ENCODE results near the gene ZNF618.
"Not testable (repeated sequence)": the region's sequence is repeated elsewhere in the genome, so short reads cannot be mapped to it uniquely, and the experiment has no call there.

ZNF618 gene

DNA sequence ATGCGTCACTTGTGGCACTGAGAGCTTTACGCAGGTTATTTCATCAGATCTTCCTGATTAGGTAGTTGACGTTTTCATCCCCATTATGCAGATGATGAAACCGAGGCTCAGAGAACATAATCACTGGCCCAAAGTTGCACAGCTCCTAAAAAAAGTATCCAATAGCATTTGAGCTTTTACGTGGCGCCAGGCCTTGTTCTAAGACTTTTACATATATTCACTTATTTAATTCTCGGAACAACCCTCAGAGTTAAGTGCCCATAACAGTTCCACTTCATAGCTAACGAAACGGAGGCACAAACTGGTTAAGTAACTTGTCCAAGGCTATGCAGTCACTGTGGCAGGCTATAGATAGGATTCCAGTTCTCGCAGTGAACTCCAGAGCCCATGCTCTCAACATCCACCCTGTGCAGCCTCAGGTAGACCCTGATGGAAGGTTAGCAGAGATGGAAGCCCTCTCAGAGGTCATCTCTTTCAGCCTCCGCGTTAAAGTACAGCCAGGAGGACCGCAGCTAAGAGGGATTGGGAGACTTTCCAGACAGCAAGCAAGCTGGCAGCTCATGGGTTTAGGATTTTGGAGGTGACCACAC is 162.7 kb downstream of the ZNF618 start:
- DNase-seq (ENCODE audit: low read depth in 2 of 2), result no peak

- DNase-seq (ENCODE audit: low read depth in 2 of 2), result no peak
Observed at GRCh38 chr9:114039484-114039883, 163.4 kb downstream of the ZNF618 start.

DNA sequence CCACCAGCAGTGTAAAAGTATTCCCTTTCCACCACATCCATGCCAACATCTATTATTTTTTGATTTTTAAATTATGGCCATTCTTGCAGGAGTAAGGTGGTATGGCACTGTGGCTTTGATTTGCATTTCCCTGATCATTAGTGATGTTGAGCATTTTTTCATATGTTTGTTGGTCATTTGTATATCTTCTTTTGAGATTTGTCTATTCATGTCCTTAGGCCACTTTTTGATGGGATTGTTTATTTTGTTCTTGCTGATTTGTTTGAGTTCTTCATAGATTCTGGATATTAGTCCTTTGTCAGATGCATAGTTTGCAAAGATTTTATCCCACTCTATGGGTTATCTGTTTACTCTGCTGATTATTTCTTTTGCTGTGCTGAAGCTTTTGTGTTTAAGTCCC is 167.6 kb downstream of the ZNF618 start:
- not testable (repeated sequence) for DNase-seq (ENCODE audit: low read depth in 2 of 2)

DNA sequence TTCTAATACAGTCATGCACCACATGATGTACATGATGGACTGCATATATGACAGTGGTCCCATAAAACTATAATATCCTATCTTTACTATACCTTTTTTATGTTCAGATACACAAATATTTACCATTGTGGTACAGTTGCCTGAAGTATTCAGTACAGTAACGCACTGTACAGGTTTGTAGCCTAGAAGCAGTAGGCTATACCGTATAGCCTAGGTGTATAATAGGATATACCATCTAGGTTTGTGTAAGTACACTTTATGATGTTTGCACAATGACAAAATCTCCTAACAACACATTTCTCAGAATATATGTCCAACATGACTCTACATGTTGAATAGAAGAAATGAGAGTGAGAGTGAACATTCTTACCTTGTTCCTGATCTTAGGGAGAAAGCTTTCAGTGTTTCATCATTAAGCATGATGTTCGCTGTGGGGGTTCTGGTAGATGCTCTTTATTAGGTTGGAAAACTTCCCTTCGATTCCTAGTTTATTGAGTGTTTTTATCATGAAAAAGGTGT is 170.2 kb downstream of the ZNF618 start:
- DNase-seq (ENCODE audit: low read depth in 2 of 2), result no peak

DNA sequence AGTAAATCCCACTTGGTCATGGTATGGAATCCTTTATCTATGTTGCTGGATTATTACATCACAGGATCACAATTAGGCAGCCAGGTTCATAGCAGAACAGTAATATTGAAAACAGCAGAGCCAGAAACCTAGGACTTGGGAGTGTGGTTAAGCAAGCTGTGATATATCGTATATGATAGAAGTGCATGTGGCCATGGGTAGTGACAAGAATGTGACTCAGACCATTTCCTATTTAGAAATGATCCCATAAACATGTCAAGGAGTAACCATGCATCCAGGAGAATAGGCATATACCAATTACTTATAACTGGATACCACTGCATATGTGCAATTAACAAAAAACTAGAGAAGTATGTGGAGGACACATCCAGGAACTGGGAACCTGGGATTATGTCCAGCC is 170.8 kb downstream of the ZNF618 start:
- DNase-seq (ENCODE audit: low read depth in 2 of 2), result no peak

GRCh38 chr9:114047717-114048116 is 171.6 kb downstream of the ZNF618 start:
- DNase-seq (ENCODE audit: low read depth in 2 of 2), result no peak

DNA sequence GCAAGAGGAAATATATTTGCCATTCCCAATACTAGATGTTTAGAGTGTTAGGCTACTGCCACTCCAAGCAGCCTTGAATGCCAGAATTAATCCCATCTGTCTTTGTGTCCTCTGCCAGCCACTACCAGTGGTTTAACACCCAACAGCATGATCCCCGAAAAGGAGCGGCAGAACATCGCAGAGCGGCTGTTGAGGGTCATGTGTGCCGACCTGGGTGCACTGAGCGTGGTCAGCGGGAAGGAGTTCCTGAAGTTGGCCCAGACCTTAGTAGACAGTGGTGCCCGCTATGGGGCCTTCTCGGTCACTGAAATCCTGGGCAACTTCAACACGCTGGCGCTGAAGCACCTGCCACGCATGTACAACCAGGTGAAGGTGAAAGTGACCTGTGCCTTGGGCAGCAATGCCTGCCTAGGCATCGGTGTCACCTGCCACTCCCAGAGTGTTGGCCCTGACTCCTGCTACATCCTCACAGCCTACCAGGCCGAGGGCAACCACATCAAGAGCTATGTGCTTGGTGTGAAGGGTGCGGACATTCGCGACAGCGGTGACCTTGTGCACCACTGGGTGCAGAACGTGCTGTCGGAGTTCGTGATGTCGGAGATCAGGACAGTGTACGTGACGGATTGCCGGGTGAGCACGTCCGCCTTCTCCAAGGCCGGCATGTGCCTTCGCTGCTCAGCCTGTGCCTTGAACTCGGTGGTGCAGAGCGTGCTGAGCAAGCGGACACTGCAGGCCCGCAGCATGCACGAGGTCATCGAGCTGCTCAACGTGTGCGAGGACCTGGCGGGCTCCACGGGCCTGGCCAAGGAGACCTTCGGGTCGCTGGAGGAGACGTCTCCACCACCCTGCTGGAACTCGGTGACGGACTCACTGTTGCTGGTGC is 172.7 kb downstream of the ZNF618 start:
- DNase-seq (ENCODE audit: low read depth in 2 of 2), result no peak

GRCh38 chr9:114049441-114050225 is 173.5 kb downstream of the ZNF618 start:
- DNase-seq (ENCODE audit: low read depth in 2 of 2), result no peak

DNA sequence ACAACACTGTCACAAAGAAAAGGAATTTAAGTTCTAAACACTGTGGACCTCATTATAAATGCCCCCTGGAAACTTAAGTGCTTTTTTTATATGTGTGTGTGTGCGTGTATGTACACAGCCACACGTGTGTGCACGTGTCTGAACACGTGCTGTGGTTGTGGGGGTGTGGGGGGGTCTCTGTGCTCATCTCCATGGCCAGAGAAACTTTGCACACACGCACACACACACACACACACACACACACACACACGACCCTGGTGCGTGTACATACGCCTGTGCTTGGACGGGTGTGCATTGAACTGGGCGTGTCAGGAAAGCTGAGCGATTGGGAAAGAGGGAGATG is 174.1 kb downstream of the ZNF618 start:
- no peak for DNase-seq (ENCODE audit: low read depth in 2 of 2)

- no peak for DNase-seq (ENCODE audit: low read depth in 2 of 2)
Observed at GRCh38 chr9:114050646-114051045, 174.5 kb downstream of the ZNF618 start.

- DNase-seq (ENCODE audit: low read depth in 2 of 2), result no peak
Observed at GRCh38 chr9:114051281-114051680, 175.2 kb downstream of the ZNF618 start.

DNA sequence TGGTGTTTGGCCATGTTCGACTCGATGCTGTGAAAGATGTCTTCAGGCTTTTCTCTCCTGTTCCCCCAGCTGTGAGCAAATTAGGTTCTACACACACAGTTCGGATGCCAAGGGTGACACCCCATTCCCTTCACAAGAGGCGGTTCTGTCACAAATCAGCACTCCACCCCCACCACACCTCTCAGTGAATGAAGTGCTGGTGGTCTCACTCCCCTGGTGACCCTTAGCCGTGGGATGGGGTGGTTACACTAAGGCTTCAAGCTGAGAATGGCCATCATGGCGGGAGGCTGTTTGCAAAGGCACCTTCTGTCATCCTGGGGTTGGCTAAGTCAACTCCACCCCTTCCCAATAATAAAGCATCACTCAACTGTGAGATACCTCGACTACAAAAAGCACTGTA is 175.6 kb downstream of the ZNF618 start:
- no peak for DNase-seq (ENCODE audit: low read depth in 2 of 2)

DNA sequence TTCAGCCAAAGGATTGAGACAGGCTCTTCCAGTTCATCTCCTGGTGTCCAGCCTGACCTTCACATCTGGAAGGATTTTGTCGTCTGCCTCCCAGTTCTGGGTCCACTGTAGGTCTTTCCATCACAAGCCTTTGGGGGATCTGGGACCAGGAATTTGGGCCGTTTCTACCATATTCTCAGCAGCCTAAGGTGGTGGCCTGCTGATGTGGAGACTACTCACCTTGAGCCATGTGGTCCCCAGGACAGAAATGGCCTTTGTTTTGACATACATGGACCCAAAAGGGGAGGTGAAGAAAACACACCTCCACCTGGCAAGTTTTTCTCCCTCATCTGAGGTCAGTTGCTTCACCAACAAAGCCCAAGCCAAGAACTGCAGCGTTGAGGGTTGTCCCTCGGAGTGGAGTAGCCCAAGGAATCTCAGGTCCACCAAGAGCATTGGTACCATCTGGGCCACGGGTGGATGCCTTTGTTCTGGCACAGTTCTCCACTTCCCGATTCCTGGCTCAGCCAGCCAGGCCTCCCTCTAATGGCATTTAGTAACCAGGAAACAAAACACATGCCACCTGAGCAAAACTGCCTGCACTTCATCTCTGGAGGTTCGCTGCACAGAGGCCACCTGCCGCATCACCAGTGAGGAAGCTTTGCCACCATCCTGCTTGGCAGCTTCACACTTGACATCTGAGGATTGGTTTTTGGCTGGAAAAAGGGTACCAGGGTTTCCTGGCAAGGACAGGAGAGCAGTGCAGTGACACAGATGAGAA is 177.3 kb downstream of the ZNF618 start:
- DNase-seq (ENCODE audit: low read depth in 2 of 2), result no peak

GRCh38 chr9:114054191-114054690 is 178.1 kb downstream of the ZNF618 start:
- DNase-seq (ENCODE audit: low read depth in 2 of 2), result no peak

- DNase-seq (ENCODE audit: low read depth in 2 of 2), result no peak
Observed at GRCh38 chr9:114055061-114055460, 179.0 kb downstream of the ZNF618 start.

GRCh38 chr9:114055894-114056293 is 179.8 kb downstream of the ZNF618 start:
- DNase-seq (ENCODE audit: low read depth in 2 of 2), result no peak

DNA sequence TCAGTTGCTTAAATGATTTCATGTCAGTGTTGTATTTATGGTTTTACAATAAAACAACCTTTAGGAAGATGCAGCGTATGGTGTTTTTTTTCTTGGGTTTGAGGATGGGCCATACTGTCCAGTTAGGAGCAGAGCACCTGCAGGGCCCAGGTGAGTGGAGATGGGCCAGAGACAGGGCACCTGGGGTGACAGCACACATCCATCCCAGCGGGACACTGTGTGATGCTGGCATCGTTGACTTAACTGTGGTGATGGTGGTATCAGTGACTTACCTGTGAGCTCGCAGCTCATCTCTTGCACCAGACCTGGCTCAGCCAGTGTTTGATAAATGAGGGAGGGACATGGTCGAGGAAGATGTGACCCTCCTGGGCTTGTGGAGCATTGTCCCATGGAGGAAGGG is 180.4 kb downstream of the ZNF618 start:
- no peak for DNase-seq (ENCODE audit: low read depth in 2 of 2)

GRCh38 chr9:114057161-114057885 is 181.2 kb downstream of the ZNF618 start:
- DNase-seq (ENCODE audit: low read depth in 2 of 2), result no peak

GRCh38 chr9:114058688-114059046 is 182.6 kb downstream of the ZNF618 start:
- DNase-seq (ENCODE audit: low read depth in 2 of 2), result no peak

DNA sequence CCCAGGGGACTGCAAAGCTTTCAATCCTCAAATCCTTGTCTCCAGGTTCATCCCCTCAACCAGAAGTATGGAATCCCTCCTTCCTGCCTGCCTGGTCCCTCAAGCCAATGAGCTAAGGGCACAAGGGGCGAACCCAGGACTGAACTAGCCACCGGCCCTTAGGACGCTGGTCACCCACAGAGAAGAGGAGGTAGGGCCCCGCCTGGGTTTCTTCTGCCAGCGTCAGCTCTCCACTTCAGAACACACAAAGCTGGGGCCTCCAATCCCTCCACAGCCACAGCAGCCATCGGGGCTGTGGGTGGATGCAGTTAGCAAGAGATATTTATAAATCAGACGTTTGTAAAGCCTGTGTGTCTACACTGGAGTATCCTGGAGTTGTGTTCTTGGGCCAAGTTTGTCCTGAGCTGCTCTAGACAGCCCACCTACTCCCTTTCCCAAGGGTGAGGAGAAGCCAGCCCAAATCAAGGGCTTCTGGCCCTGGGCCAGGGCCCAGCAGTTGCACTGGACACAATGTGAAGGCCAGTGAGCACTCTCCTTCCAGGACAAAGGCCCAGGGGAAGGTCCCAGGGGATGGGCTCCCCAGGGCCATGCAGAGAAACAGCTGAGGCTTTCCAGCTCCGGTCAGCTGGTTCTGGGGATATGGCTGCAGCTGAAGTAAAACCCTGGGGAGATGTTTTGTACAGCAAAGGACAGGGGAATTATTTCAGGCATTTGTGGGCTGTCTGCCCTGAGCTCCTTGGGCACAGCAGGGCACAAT is 183.1 kb downstream of the ZNF618 start:
- DNase-seq (ENCODE audit: low read depth in 2 of 2), result no peak
